ENCODE data around the gene PTPN2.
A peak's percentile ranks its signal among the peaks of the same experiment; 100 is the strongest.

PTPN2 gene

GRCh38 chr18:12750076-12750714, 133.8 kb downstream of the PTPN2 start:
- TF ChIP-seq CTCF (IDR thresholded peaks at IDR 0.05; ENCODE audit: low read depth, low read length, missing control alignments) = no peak
- peak; percentile 21 for DNase-seq (ENCODE audit: low read depth)
- H3K4me3 ChIP-seq (ENCODE audit: low read depth, low read length) = no peak overlapping the region

- no peak overlapping the region for H3K4me3 ChIP-seq (ENCODE audit: low read depth, low read length)
- DNase-seq (ENCODE audit: low read depth) = no peak
- no peak for TF ChIP-seq CTCF (IDR thresholded peaks at IDR 0.05; ENCODE audit: low read depth, low read length, missing control alignments)
Observed at GRCh38 chr18:12749121-12749520, 134.9 kb downstream of the PTPN2 start.

GRCh38 chr18:12748671-12749070, 135.4 kb downstream of the PTPN2 start:
- no peak for TF ChIP-seq CTCF (IDR thresholded peaks at IDR 0.05; ENCODE audit: low read depth, low read length, missing control alignments)
- H3K4me3 ChIP-seq (ENCODE audit: low read depth, low read length) = no peak overlapping the region
- no peak for DNase-seq (ENCODE audit: low read depth)

GRCh38 chr18:12747530-12748315, 136.3 kb downstream of the PTPN2 start:
- TF ChIP-seq CTCF (IDR thresholded peaks at IDR 0.05; ENCODE audit: low read depth, low read length, missing control alignments) = no peak
- H3K4me3 ChIP-seq (ENCODE audit: low read depth, low read length) = no peak overlapping the region
- no peak for DNase-seq (ENCODE audit: low read depth)

GRCh38 chr18:12745095-12745795, 138.8 kb downstream of the PTPN2 start:
- H3K4me3 ChIP-seq (ENCODE audit: low read depth, low read length) = no peak overlapping the region
- DNase-seq (ENCODE audit: low read depth) = no peak
- no peak for TF ChIP-seq CTCF (IDR thresholded peaks at IDR 0.05; ENCODE audit: low read depth, low read length, missing control alignments)

GRCh38 chr18:12744103-12744502, 139.9 kb downstream of the PTPN2 start:
- TF ChIP-seq CTCF (IDR thresholded peaks at IDR 0.05; ENCODE audit: low read depth, low read length, missing control alignments) = peak; percentile 25

More at GRCh38 chr18:12744103-12744502, 139.9 kb downstream of the PTPN2 start:
- DNase-seq (ENCODE audit: low read depth) = peak; percentile 27
- no peak overlapping the region for H3K4me3 ChIP-seq (ENCODE audit: low read depth, low read length)

All from GM12864 (cell line).